ENCODE data around the gene MARF1.

DNA sequence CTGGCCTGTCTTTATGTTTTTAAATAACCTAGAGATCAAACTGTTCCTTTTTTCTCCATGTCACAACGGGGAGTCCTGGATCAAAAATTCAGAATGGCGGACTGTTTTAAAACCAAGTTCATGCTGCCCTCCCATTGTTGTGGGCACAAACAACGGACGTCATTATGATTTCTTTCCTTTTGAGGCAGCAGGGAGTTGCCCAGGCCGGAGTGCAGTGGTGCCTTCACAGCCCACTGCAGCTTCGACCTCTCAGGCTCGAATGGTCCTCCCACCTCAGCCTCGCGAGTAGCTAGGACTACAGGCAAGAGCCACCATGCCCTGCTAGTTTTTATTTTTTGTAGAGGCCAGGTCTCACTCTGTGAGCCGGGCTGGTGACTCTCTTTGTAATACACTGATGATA lies 33.6 kb upstream of the MARF1 start:
- TF ChIP-seq CTCF (IDR thresholded peaks at IDR 0.05) (no peak), POLR2A (IDR thresholded peaks at IDR 0.05) (no peak)

Data from thyroid gland (tissue), 4 donors.